GM19372 (cell line): ENCODE measurements around the gene RCAN1.
A peak's percentile ranks its signal among the peaks of the same experiment; 100 is the strongest.

ENCODE experiments used
- ATAC-seq: cut with Tn5 transposase; IDR thresholded peaks from one replicate; pipeline ENCODE4 v1.9.1; 2021; ENCODE audit warnings: mild to moderate bottlenecking, low read depth, moderate library complexity; ENCODE audit not compliant: unreplicated experiment

Gene RCAN1

GRCh38 chr21:34545079-34545884, 69.6 kb downstream of the RCAN1 start:
- peak; percentile 90 for ATAC-seq

DNA sequence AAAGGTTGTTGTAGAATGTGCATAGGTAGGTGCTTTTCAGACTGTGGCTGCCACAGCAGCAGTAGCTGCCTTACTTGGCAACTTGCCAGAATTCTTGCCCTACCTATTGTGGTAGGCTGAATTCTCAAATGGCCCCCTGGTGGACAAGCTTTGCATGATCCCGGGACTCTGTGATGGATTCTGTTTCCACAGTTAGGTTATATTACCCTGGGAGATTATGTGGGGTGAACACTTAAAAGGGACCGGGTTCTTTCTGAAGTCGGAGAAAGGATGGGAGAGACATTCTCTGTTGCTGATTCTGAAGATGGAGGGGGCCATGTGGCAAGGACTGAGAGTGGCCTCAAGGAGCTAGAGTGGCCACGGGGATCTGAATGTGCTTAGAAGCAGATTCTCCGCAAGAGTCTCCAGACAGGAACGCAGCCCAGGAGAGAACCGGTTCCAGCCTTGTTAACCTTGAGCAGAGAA, 70.8 kb downstream of the RCAN1 start:
- ATAC-seq = no peak

- ATAC-seq = no peak
These were observed 71.9 kb downstream of the RCAN1 start for GRCh38 chr21:34543017-34543416.

GRCh38 chr21:34540206-34540605, 74.7 kb downstream of the RCAN1 start:
- no peak for ATAC-seq

GRCh38 chr21:34537838-34538237, 77.1 kb downstream of the RCAN1 start:
- ATAC-seq = no peak

GRCh38 chr21:34536820-34537219, 78.1 kb downstream of the RCAN1 start:
- no peak for ATAC-seq

DNA sequence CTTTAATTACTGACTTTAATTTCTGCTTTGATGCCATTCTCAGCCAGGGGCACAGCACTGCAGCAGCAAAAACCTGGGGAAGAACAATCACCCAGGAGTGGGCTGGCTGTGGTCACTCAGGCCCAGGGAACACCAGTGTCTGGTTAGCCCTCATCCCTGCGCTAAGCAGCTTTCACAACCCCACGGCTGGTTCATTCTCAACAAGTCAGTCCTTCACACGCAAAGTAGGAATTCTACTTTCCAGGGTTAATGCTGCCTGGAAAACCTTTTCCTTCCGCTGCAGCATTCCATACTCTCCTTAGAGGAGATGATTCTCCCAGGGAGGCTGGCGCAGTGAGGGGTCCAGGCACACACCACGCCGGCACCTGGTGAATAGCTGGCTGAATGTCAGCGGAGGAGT, 78.6 kb downstream of the RCAN1 start:
- ATAC-seq = no peak

GRCh38 chr21:34535886-34536285, 79.0 kb downstream of the RCAN1 start:
- no peak for ATAC-seq

DNA sequence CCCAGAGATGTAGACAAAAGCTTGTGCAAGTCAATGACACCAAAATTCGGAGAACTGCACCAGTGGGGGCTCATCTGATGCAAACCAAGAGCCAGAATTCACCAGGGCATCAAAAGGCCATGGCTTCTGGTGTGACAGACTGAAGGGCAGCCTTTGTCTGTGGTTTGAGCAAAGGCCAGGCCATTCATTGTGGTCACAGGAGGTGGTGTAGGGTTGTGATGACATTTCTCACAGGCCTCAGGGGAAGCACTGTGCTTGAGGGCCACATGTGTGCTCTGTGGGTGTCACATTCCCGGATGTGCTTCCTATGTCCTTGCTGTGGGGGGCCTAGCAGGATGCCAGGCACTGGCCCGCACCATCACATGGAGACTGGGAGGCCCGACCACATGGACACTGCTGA, 80.4 kb downstream of the RCAN1 start:
- no peak for ATAC-seq

DNA sequence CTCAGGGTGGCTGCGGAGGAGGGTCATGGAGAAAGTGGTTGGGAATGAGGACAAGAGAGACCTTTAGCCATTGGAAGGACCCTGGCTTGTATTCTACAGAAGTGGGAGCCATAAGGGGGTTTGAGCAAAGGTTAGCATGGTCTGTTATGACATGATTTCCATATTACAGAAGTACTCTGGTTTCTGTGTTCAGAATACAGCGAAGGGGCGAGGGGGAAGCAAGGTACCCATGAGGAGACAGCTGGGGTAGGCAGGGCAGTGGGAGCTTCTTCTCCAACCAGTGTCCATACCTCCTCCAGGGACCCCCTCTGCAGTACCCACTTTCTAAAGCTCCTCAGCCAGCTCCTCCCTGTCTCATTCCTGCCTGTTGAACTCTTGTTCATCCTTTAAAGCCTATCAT, 81.0 kb downstream of the RCAN1 start:
- no peak for ATAC-seq

GRCh38 chr21:34531399-34531798, 83.5 kb downstream of the RCAN1 start:
- ATAC-seq = no peak

GRCh38 chr21:34530261-34530660, 84.7 kb downstream of the RCAN1 start:
- ATAC-seq = no peak

- ATAC-seq = no peak
These were observed 86.8 kb downstream of the RCAN1 start for GRCh38 chr21:34528131-34528561.

DNA sequence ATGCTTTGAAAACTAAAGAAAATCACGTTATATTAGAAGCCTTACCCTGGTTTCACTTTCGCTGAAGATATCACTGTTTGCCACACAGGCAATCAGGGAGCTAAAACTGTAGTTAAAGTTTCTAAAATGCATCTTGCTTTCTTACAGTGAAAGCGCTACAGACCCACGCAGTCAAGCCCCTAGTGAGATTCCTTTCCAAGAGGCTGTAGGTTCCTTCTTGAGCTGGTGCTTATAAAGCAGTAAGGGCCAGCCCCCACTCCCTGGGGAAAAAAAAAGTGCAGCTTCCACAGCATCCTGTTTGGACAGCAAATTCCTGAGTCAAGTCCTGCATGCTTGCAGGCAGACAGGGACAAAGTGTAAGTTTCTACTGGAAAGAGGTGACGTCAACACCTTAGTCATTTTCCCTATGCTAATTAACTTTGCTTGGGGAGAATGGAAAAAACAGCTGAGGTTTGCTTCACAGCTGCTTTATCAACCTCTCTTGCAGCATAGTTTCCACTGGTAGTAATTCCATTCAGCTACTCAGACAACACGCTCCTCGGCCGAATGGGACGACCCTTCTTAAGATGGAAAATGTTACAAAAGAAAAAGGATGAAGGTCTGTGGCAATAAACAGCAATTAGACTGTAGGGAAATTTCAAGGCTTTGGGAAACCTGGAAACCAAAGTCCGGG, 88.2 kb downstream of the RCAN1 start:
- no peak for ATAC-seq

GRCh38 chr21:34526241-34526617, 88.7 kb downstream of the RCAN1 start:
- ATAC-seq = no peak

- no peak for ATAC-seq
These were observed 90.0 kb downstream of the RCAN1 start for GRCh38 chr21:34524646-34525601.

- no peak for ATAC-seq
These were observed 91.8 kb downstream of the RCAN1 start for GRCh38 chr21:34523019-34523555.

DNA sequence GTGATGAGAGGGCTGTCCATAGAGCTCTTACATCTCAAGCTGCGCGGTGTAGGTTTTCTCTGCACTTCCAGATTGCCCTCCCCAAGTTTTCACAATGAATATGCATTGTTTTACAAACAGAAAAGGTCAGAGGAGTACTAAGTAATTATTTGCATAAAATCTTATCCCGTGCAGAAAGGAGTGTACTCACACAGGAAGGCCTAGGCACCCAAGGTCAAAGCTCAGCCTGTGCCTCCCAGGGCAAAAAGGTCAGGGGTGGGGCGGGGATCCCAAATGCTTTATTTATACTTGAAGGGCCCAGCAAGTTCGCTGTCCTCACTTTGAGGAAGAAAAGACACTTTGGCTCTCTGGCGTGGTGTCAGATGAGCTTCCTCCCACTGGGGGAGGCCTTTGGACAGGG, 92.6 kb downstream of the RCAN1 start:
- no peak for ATAC-seq

DNA sequence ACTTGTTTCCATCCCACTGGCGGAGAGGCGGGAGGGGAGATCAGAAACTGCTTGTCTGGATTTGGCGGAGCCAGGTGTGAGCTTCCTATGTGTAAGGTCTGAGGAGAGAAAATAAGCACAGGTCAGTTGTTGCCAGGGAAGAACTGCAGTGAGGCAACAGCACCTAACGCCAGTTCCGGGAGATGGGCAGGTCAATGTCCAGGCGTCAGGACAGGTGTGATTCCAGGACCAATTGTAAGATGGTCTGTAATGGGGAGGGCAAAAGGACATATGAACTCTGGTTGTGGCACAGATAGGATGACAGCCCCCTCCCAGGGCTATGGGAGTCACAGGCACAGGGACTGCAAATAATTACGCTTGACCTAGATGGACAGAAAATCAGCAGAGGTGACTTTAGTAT, 93.4 kb downstream of the RCAN1 start:
- no peak for ATAC-seq

- no peak for ATAC-seq
These were observed 94.0 kb downstream of the RCAN1 start for GRCh38 chr21:34520764-34521508.
